GM19463 (cell line): ENCODE measurements around the gene FLYWCH1.
A peak's percentile ranks its signal among the peaks of the same experiment; 100 is the strongest.

Experiments used
- ATAC-seq: cut with Tn5 transposase; IDR thresholded peaks from one replicate; pipeline ENCODE4 v1.9.1; 2021; ENCODE audit warnings: mild to moderate bottlenecking, moderate library complexity; ENCODE audit not compliant: unreplicated experiment

FLYWCH1 gene

DNA sequence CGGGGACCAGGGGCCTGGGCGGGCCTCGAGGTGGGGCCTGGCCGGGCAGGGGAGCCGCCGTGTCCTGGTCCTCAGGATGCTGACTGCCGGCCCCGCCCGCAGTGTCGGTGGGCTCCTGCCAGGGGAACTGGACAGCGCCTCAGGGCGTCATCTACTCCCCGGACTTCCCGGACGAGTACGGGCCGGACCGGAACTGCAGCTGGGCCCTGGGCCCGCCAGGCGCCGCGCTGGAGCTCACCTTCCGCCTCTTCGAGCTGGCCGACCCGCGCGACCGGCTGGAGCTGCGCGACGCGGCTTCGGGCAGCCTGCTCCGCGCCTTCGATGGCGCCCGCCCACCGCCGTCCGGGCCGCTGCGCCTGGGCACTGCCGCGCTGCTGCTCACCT is 55.1 kb downstream of the FLYWCH1 start:
- ATAC-seq = no peak

GRCh38 chr16:2967211-2967631 is 55.5 kb downstream of the FLYWCH1 start:
- ATAC-seq = no peak

- no peak for ATAC-seq
These were observed 56.0 kb downstream of the FLYWCH1 start for GRCh38 chr16:2967721-2968161.

GRCh38 chr16:2968368-2968737 is 56.6 kb downstream of the FLYWCH1 start:
- ATAC-seq = no peak

GRCh38 chr16:2968738-2969544 is 57.2 kb downstream of the FLYWCH1 start, which contains the start of gene PAQR4:
Gene PAQR4 (plus strand): TSS chr16:2969348. CDS start chr16:2969675, 327 bp downstream.
- ATAC-seq = peak; percentile 74

- ATAC-seq = peak; percentile 45
These were observed 58.1 kb downstream of the FLYWCH1 start for GRCh38 chr16:2969545-2970521.

DNA sequence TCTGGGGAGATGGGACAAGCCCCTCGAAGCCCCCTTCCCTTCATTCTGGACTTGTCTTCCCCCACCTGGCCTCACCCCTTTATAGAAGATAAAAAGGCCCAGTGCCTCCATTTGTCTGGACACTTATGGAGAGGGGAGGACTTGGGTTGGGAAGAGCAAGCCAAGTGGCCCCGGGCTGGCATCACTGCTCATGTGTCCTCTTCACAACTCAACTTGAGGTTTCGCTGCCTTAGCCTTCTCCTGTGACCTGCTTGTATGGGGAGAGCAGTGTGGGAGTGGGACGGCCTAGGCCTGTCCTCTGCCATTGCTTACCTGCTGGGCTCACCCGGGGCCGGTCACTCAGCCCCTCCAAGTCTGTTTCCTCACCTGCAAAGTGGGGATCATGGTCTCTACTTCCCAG is 58.8 kb downstream of the FLYWCH1 start:
- no peak for ATAC-seq

DNA sequence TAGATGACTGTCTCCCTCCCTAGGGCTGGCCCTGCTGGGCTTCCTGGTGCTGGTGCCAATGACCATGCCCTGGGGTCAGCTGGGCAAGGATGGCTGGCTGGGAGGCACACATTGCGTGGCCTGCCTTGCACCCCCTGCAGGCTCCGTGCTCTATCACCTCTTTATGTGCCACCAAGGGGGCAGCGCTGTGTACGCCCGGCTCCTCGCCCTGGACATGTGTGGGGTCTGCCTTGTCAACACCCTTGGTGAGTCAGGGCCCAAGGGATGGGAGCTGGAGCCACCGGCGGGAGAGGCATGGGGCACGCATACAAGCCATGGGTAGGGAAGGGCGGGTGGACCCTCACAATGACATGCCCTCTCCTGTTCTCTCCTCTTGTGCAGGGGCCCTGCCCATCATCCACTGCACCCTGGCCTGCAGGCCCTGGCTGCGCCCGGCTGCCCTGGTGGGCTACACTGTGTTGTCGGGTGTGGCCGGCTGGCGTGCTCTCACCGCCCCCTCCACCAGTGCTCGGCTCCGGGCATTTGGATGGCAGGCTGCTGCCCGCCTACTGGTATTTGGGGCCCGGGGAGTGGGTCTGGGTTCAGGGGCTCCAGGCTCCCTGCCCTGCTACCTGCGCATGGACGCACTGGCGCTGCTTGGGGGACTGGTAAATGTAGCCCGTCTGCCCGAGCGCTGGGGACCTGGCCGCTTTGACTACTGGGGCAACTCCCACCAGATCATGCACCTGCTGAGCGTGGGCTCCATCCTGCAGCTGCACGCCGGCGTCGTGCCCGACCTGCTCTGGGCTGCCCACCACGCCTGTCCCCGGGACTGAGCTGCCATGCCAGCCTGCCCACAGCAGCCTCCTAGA is 59.6 kb downstream of the FLYWCH1 start:
- no peak for ATAC-seq

- ATAC-seq = no peak
These were observed 60.5 kb downstream of the FLYWCH1 start for GRCh38 chr16:2971985-2972784.

GRCh38 chr16:2973093-2973492 is 61.4 kb downstream of the FLYWCH1 start:
- no peak for ATAC-seq

DNA sequence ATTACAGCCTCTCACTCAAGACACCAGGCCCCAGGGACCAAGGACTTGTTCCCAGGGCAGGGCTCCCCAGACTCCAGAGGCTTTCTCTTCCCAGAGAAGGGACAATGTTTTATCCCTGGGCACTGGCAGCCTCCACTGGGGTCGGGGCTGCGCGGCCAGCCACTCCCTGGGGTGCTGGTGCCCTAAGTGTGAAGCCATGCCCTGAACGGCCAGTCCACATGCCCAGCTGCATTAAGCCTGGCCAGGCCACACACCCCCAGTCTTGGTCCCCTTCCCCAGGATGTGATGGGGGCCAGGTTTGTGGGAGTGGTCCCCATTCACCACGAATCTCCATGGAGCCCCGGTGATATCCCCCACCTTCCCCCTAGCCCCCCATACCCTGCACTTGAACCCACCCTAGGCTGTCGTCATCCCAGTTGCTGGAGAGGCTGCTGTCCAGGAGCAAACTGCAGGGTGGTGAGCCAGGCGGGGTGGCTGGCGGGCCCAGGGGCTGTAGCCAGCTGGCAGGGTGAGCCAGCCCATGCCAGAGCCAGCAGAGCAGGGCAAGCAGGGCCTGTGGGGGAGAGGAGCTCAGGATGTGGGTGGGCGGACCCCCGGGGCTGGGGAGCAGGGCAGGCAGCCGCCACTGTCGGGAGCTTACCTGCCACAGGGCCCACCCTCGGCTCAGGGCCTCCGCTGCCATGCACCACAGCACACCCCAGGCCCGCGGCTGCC is 62.0 kb downstream of the FLYWCH1 start:
- ATAC-seq = no peak

GRCh38 chr16:2974319-2975056 is 62.8 kb downstream of the FLYWCH1 start:
- ATAC-seq = no peak

GRCh38 chr16:2975161-2975795 is 63.5 kb downstream of the FLYWCH1 start:
- no peak for ATAC-seq

GRCh38 chr16:2976201-2976600 is 64.5 kb downstream of the FLYWCH1 start:
- no peak for ATAC-seq

GRCh38 chr16:2976673-2977072 is 64.9 kb downstream of the FLYWCH1 start:
- no peak for ATAC-seq

DNA sequence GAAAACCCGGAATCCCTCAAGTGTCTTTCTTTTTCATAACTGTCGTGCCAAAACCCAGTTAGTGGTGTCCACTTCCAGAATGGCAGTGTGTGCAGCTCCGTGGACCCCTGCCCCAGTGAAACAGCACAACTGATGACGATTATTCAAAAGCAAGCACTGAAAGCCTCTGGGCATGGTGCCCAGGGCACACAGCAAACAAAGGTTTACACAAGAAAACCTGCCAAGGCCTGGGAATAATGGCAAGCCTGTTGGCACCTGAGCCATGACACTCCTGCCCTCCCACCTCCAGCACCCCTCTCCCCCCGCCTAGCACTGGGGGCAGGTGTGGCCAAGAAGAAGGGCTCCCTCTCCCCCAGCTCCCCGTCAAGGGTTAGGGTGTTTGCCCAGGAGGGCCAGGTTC is 65.7 kb downstream of the FLYWCH1 start:
- ATAC-seq = no peak

DNA sequence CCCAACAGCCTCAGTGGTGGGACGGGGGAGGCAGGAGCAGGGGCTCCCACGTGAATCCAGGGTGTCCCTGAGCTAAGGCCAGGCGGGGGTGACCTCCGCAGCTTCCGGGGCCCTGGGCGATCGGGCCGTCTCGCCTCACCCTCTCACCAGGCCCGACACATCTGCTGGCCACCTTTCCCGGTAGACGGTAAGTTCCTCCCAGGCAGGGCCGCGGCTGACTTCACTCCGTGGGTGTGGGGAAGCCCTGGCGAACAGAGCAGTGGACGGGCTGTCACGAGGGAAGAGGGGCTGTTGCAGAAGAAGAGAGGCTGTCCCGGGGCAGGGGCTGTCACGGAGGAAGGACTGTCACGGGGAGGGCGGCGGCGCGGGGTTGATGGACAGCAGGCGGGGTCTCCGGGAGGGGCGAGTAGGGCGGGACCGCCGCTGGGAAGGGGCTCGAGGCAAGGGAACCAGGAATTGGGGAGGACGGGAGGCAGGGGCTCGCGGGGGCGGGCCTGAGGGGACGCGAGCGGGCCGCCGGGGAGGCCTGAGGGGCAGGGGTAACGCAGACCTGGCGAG is 68.0 kb downstream of the FLYWCH1 start:
- no peak for ATAC-seq
